ENCODE results near the gene LRRC52.

DNA sequence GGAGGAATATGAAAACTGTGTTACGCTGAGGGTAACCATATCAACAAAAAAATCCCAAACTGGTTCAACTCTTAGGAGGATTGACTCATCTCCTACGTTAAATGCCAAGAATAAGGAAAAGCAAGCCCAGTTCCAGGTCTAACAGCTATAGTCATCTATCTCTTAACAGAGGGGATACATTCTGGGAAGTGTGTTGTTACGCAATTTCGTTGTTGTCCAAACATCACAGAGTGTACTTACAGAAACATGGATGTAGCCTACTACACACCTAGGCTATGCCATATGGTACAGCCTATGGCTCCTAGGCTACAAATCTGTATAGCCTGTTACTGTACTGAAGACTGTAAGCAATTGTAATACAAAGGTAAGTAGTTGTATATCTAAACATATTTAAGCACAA is 23.2 kb upstream of the LRRC52 start:
- TF ChIP-seq EZH2 (optimal IDR thresholded peaks at IDR 0.05; ENCODE audit: low read depth, low read length) (no peak), EZH2phosphoT487 (IDR thresholded peaks at IDR 0.05; ENCODE audit: low read length) (no peak)
- TF ChIP-seq, protein P1, sequence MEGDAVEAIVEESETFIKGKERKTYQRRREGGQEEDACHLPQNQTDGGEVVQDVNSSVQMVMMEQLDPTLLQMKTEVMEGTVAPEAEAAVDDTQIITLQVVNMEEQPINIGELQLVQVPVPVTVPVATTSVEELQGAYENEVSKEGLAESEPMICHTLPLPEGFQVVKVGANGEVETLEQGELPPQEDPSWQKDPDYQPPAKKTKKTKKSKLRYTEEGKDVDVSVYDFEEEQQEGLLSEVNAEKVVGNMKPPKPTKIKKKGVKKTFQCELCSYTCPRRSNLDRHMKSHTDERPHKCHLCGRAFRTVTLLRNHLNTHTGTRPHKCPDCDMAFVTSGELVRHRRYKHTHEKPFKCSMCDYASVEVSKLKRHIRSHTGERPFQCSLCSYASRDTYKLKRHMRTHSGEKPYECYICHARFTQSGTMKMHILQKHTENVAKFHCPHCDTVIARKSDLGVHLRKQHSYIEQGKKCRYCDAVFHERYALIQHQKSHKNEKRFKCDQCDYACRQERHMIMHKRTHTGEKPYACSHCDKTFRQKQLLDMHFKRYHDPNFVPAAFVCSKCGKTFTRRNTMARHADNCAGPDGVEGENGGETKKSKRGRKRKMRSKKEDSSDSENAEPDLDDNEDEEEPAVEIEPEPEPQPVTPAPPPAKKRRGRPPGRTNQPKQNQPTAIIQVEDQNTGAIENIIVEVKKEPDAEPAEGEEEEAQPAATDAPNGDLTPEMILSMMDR (IDR thresholded peaks at IDR 0.05; ENCODE audit: low read length): no peak
